Measurements from ENCODE around the gene NPB.

NPB gene

GRCh38 chr17:81930142-81931125 lies 28.4 kb downstream of the NPB start:
- DNase-seq (ENCODE audit: extremely low read depth, insufficient read length) = no peak
- no peaks in the 10 kb centered on the region for H3K27me3 ChIP-seq (replicated peaks; ENCODE audit: control insufficient read depth, insufficient read depth, low read length)
- no peak overlapping the region for H3K4me3 ChIP-seq (replicated peaks; ENCODE audit: low read depth, low read length)
- peaks cover 8% of the 10 kb centered on the region for H3K36me3 ChIP-seq (ENCODE audit: control insufficient read depth, insufficient read depth, low read length)
- no peak for TF ChIP-seq CTCF (IDR thresholded peaks at IDR 0.05; ENCODE audit: insufficient read depth, low read length, poor library complexity, severe bottlenecking)

- Histone ChIP-seq H3K4me3 (replicated peaks; ENCODE audit: low read depth, low read length) (no peak overlapping the region), H3K27me3 (replicated peaks; ENCODE audit: control insufficient read depth, insufficient read depth, low read length) (no peaks in the 10 kb centered on the region), H3K36me3 (ENCODE audit: control insufficient read depth, insufficient read depth, low read length) (peaks cover 8% of the 10 kb centered on the region)
- no peak for DNase-seq (ENCODE audit: extremely low read depth, insufficient read length)
- TF ChIP-seq CTCF (IDR thresholded peaks at IDR 0.05; ENCODE audit: insufficient read depth, low read length, poor library complexity, severe bottlenecking) = no peak
Measured at GRCh38 chr17:81931189-81931556, 29.1 kb downstream of the NPB start.

- H3K27me3 ChIP-seq (replicated peaks; ENCODE audit: control insufficient read depth, insufficient read depth, low read length) = no peaks in the 10 kb centered on the region
- peaks cover 8% of the 10 kb centered on the region for H3K36me3 ChIP-seq (ENCODE audit: control insufficient read depth, insufficient read depth, low read length)
- TF ChIP-seq CTCF (IDR thresholded peaks at IDR 0.05; ENCODE audit: insufficient read depth, low read length, poor library complexity, severe bottlenecking) = no peak
- DNase-seq (ENCODE audit: extremely low read depth, insufficient read length) = no peak
- H3K4me3 ChIP-seq (replicated peaks; ENCODE audit: low read depth, low read length) = no peak overlapping the region
Measured at GRCh38 chr17:81931557-81932332, 29.7 kb downstream of the NPB start.

GRCh38 chr17:81932333-81932983 lies 30.4 kb downstream of the NPB start:
- peaks cover 8% of the 10 kb centered on the region for H3K36me3 ChIP-seq (ENCODE audit: control insufficient read depth, insufficient read depth, low read length)
- DNase-seq (ENCODE audit: extremely low read depth, insufficient read length) = no peak
- H3K27me3 ChIP-seq (replicated peaks; ENCODE audit: control insufficient read depth, insufficient read depth, low read length) = no peaks in the 10 kb centered on the region
- no peak for TF ChIP-seq CTCF (IDR thresholded peaks at IDR 0.05; ENCODE audit: insufficient read depth, low read length, poor library complexity, severe bottlenecking)
- no peak overlapping the region for H3K4me3 ChIP-seq (replicated peaks; ENCODE audit: low read depth, low read length)

GRCh38 chr17:81933178-81933699 lies 31.2 kb downstream of the NPB start:
- TF ChIP-seq CTCF (IDR thresholded peaks at IDR 0.05; ENCODE audit: insufficient read depth, low read length, poor library complexity, severe bottlenecking) = no peak
- DNase-seq (ENCODE audit: extremely low read depth, insufficient read length) = no peak
- Histone ChIP-seq H3K27me3 (replicated peaks; ENCODE audit: control insufficient read depth, insufficient read depth, low read length) (no peaks in the 10 kb centered on the region), H3K4me3 (replicated peaks; ENCODE audit: low read depth, low read length) (no peak overlapping the region), H3K36me3 (ENCODE audit: control insufficient read depth, insufficient read depth, low read length) (peaks cover 8% of the 10 kb centered on the region)

Measured in GM06990 (cell line).